NCI-H345 (cell line): Measurements from ENCODE around the gene TMTC1.

Source experiments
- DNase-seq: peaks from one replicate; lab custom pipeline; 2025; lab: John Stamatoyannopoulos, UW

Gene TMTC1

GRCh38 chr12:29739279-29739991 lies 44.3 kb downstream of the TMTC1 start:
- no peak for DNase-seq

GRCh38 chr12:29738365-29738764 lies 45.4 kb downstream of the TMTC1 start:
- no peak for DNase-seq

DNA sequence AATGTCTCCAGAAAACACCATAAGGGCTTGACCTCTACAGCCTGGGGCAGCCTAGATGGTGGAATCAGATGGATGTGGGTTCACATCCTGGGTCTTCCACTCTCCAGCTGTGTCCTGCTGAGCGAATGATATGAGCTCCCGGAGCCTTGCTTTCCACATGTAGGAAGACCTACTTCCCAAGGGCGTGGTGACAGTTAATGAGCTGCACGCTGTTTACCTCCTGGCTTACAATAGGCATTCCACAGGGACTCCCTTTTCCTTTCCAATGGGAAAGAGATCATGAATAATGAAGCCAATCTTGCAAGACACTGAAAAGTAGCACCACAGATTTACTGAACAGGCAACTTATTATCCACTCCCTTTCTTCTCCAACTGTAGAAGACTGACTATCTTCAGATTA lies 46.1 kb downstream of the TMTC1 start:
- DNase-seq = no peak

GRCh38 chr12:29735604-29736003 lies 48.1 kb downstream of the TMTC1 start:
- no peak for DNase-seq

GRCh38 chr12:29734734-29735133 lies 49.0 kb downstream of the TMTC1 start:
- DNase-seq = no peak

- DNase-seq = no peak
Observed at GRCh38 chr12:29734305-29734704, 49.4 kb downstream of the TMTC1 start.

DNA sequence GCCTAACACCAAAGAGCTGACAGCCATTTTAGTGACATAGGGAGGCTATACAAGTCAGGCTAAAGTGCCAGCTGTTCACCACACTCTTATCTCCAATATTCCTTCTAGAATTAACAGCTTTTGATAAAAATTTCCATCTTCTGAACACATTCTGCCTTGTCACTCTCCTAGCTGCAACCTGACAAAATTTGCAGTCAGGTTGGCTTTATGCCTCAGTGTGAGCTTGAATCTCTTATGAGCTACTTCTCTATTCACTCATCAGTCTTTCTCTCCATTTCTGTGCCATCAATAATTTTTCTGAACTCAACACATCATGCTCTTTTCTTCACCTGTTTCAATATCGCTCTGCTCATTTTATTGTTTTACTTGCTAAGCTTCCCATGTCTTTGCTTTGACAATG lies 50.2 kb downstream of the TMTC1 start:
- no peak for DNase-seq

- no peak for DNase-seq
Observed at GRCh38 chr12:29733060-29733459, 50.7 kb downstream of the TMTC1 start.

DNA sequence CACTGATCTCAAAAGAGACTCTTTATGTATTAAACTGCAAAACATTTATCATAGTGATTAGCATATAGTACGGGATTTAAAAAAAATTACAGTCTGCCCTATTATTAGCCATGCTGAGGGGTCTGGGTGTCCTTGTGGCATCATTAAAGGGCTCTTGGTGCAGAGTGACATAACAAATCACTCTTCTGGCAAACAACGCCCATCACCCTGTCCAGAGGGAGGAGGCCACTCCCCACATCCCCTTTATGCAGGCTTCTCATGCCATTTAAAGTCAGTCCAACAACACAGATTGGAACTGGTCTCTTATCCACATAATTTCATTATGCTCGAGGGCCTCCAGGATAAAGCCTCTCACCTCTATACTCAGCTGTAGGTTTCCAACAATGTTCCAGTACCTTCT lies 51.1 kb downstream of the TMTC1 start:
- DNase-seq = no peak

GRCh38 chr12:29732191-29732590 lies 51.6 kb downstream of the TMTC1 start:
- no peak for DNase-seq

DNA sequence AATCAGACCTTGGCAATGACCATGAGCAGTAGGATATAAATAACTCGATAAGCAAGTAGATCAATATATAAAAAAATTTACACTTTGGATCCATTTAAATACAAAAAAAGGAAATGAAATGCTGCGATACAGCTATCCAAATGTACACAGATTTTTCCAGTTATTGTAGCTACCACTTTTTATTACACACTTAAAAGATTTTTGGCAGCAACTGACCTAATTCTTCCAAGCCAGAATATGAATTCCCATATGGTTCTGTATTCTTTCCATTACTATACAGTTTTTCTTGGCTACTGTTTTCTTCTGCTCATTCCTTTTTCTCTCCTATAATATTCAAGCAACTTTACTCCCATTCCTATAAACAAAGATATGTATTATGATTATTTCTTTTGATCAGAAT lies 52.2 kb downstream of the TMTC1 start:
- DNase-seq = no peak

DNA sequence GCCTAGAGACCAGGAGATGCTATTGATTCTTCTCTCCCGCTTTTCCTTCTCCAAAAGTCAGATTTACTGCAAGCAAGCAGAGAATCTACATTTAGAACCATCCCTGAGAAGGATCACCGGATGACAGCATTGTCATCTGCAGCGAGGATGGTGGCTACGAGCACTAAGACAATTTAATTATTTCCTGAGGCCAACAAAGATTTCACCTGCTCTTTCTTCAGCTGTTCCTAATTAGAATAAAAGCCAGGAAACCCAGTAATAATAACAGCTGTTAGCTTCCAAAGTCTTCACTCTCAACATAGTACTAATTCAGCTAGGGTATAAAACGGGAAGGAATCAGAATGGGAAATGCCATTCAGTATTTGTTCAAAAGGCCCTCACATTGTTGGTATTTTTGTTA lies 53.3 kb downstream of the TMTC1 start:
- no peak for DNase-seq

GRCh38 chr12:29728030-29728429 lies 55.7 kb downstream of the TMTC1 start:
- DNase-seq = no peak

- DNase-seq = peak; percentile 15
Observed at GRCh38 chr12:29726741-29727348, 56.9 kb downstream of the TMTC1 start.

DNA sequence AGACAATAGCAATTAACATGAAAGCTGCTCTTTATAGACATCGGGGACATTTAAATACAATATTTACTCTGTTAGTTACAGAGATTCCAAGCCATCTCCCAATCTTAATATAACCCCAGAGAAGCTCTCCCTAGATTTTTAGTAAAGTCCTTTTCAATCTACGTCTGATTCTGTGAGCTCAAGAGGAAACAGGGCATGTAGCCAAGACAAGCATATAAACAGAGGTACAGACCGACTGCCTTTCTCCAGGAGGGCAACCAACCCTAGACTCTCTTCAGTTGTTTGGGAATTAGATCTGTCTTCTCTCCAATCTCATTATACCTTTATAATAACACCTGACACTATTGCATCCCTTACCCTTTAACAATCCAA lies 57.4 kb downstream of the TMTC1 start:
- DNase-seq = peak; percentile 67

GRCh38 chr12:29725587-29726320 lies 58.0 kb downstream of the TMTC1 start:
- DNase-seq = peak; percentile 84

GRCh38 chr12:29722164-29722563 lies 61.6 kb downstream of the TMTC1 start:
- DNase-seq = no peak

DNA sequence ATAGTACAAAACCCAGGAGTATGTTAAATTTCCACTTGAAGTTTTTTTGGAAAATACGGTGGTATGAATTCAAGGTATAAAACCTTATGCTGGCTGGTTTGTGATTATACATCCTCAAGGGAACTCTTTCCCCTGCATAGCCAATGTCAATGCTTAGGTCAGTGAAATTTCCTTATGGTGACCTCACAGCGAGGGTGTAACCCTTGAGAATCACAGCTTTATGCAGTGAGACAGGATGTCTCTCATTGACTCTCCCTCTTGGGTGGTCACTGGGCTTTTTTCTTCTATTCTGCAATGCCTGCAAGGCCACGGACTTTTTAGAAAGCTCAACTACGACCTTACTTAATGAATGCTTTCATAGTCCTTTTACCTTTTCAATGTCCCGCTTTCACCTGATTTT lies 64.4 kb downstream of the TMTC1 start:
- no peak for DNase-seq

DNA sequence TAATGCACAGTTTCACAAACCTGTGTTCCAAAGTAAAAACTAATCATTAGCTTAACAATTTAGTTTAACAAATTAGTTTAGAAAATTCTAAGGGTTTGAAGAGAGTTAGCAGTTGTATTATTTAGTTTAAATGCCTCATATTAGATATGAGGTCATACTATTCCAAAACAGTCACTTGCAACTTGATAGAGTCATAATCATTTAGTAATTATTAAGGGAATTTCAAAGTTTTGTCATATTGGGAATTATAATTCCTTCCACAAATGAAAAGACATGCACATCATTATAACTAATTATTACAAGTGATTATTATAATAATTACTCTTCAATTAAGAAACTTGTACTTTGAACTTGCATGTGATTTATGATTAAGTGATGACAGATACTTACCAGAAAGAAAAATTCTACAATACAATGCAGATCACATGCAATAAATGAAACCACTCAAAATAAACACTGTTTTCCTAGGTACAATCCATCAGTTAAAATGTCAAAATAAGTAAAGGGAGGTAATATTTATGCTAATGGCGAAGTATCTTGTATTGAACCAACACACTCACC lies 66.1 kb downstream of the TMTC1 start:
- no peak for DNase-seq

- DNase-seq = no peak
Observed at GRCh38 chr12:29714966-29715365, 68.8 kb downstream of the TMTC1 start.

DNA sequence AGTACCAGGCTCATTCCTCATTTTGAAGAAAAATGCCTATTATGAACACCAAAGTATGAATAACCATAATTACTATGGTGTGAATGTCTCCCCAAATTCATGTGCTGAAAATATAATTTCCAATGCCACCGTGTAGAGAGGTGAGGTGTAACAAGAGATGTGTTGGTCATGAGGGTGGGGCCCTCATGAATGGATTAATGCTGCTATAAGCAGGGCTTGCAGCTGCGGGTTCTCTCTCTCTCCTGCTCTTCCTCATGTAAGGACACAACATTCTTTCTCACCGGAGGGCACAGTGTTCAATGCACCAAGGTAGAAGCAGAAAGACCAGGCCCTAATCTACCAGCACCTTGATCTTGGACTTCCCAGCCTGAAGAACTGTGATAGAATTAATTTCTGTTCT lies 70.0 kb downstream of the TMTC1 start:
- DNase-seq = no peak

GRCh38 chr12:29711381-29711780 lies 72.4 kb downstream of the TMTC1 start:
- DNase-seq = peak; percentile 6

GRCh38 chr12:29710104-29710503 lies 73.6 kb downstream of the TMTC1 start:
- peak; percentile 87 for DNase-seq
